RPMI8226 (cell line): ENCODE measurements around the gene ENTPD6.
A peak's percentile ranks its signal among the peaks of the same experiment; 100 is the strongest.

Experiments used
- DNase-seq: peaks from one replicate; pipeline ENCODE4 v3.0.0-alpha.2; 2015

Gene ENTPD6

DNA sequence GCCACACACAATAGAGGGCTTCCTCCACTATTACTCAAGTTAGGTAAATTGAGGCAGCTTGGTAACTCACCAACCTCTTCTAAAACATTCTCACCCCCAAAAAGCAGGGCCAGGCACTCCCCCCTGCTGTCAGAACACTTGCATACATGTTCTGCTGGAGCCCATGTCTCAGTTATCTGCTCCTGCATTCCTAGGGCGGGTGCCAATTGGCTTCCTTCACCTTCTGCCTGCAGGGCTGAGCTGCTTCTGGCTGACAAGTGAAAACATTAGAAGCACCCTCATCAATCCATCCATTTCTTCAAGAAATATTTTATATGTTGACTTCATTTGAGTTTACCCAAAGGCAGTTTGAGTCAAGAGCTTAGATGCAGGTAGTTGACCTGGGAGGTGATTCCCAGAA is 4.5 kb upstream of the ENTPD6 start:
- no peak for DNase-seq

DNA sequence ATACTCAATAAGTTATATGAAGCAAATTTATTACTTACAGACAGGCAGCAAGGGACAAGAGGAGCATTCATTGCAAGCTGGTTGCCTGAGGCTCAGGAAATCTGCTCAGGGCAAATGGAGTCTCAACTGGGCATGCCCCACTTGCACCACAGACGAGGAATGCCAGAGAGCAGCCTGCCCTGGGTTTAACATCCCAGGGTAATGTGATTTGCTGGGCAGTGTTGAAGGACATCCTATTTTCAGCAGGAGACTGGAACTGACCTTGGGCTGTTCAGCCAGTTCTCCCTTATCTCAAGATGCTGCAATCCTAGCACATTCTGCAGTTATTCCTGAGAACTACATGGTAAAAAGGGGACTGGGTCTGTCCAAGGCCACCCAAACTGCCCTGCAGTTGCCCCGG is 3.8 kb upstream of the ENTPD6 start:
- no peak for DNase-seq

DNA sequence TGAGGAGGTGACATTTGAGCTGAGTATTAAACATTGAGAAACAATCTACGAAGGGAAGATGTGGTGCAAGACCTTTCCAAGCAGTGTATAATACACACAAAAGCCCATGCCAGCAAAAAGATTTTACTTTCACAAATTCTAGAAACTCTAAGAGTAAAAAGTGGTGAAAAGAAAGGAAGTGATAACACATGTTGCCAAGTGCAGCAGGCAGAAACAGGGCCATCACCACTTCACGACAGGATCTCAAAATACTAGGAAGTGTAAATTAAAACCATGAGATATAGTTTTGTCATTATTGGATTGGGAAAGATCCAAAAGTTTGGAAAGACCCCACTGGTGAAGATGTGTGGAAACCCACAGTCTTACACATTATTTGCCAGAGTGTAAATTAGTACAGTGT is 1.7 kb upstream of the ENTPD6 start:
- no peak for DNase-seq

DNA sequence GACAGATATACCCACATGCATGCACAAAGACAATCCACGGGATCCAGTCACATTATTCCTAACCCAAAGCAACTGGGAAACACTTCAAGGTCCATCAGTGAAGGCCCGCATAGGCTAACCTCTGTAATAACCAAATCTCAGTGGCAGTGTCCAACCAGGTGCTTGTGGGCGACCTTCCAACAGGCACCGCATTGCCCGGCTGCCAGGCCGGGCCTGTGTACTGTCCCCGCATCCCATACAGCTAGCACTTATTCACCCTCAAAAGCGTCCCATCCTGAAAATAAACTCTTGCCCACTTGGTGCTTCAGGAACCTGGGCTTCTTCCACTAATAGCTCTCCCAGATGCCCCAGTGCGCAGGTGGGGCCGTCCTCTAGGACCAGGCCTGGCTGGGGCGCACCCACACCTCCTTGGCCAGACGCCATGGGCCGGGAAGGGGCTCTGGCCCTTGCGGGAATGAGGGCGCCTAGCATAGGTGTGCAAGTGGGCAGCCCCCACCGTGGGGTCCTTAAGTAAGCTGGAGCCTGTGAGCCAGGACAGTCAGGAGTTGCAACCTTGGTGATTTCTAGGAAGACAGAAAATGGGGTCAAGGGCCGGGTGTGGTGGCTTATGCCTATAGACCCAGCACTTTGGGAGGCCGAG is 1.1 kb upstream of the ENTPD6 start:
- DNase-seq = no peak

DNA sequence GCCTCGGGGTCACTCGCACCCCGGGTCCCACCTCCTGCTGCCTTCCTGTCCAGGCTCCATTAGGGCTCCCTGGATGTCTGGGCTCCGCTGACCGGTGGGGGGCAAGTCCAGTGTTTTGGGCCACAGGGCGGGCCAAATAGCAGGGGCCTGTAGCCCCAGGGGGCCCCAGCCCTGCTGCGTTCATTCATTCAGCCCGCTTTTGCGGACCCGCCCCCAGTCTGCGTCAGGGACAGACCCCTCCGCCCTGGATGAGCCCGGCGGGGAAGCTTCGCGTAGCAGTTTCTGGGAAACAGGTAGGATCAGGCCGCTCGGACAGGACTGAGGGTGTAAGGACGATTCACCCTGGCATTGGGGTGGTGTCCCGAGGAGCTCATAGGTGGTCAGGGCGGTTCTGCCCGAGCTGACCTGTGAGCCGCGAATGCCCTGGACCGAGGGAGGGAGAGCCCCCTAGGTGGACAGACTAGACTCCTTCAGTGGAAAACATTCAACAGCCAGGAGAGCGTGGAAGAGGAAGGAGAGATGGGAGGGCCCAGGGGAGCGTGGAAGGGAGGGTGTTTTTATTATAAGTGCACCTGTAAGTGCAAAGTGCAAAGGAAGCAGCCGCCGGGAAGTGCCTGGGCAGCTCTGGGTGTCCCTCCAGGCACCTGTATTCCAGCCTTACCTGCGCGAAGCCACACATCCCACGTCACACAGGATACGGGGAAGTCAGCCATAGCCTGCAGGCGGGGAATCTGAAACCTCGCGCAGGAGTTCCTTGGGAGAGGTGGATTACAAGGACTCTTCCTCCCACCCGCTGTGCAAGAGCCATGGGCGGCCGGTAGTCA is 662 bp downstream of the ENTPD6 start:
- peak; percentile 57 for DNase-seq

DNA sequence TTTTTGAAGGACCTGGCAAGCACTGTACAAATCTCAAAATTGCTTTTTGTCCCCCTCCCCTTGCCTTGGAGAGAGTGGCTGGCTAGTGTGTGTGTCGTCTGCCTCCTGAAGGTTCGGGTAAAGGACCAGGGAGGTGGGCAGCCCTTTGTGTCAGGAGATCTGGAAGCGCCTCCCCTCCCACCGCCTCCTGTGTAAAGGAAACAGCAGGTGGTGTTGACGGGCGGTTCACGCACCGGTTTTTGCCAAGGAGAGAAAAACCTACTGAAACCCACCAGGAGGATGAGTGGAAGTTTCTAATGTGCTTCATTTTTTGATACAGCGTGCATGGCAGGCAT is 1.2 kb downstream of the ENTPD6 start:
- peak; percentile 70 for DNase-seq

DNA sequence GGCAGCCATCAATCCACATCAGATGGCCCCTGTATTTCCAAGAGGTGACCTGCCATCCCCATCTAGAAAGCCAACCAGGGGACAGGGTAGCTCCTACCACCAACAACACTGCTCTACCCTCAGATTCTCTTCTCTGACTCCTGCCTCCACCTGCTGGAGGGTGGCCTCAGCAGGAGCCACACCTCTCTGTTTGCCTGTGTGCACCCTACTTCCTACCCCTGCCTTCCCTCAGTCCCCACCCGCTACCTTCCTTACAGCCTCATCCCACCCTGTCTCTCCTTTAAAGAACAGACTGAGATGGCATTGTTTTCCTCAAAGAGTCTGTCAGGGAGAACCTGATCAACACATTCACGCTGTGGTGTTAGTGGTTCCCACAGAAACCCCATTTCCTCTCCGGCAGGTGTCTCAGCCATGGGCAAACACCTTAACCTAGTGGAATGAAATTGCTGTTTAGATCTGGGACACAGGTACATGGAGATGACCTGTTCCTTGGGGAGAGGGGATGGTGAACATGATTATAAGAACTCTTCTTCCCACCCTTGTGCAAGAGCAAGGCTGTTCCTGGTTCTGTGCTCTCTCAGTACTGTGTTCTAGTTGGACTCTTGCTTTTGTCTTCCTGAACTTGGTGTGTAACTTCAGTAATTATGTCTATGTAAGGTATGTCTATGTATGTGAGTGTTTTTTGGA is 1.8 kb downstream of the ENTPD6 start:
- DNase-seq = peak; percentile 61

DNA sequence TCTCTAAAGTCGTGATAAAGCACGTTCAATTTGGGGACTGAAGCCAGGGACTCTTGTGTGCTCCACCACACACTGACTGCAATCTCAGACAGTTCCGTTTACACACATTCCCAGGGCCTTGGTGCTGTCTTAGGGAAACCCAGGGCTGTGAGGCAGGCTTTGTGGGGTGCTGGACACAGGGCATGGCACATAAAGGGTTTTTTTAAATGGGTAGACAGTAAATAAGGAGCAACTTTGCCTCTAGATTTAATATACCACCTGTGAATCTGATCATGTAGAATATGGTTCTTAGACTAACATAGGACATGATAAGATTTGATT is 2.3 kb downstream of the ENTPD6 start:
- DNase-seq = no peak

DNA sequence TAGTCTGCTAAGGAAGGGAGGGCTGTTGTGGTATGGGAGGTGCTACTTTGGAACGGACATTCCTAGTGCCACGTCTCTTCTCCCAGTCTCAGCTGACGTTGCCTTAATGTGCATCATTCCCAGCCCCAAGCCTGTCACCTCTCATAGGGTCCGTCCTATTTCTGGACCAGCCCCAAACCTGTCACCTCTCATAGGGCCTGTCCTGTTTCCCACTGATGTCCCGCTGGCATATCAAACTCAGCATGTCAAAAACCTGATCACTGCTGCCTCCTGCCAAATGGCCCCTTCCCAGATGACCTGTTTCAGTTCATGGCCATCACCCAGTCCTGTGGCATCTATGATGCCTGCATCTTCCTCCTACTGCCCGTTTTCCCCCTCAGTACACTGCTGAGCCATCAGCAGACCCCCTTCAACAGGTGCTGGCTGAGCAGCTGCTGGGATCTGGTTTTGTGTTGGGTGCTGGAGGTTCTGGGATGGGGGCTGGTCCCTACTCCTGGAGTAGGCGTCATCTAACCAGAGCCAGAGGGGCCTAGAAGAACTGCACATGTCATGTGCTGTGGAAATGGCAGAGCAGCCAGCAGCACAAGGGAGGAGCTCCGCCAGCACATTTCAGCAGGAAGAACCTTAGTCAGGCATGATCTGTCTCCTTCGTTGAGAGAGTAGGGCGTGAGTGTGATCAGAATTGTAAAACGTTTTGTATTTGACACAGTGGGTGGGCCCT is 3.3 kb downstream of the ENTPD6 start:
- no peak for DNase-seq

DNA sequence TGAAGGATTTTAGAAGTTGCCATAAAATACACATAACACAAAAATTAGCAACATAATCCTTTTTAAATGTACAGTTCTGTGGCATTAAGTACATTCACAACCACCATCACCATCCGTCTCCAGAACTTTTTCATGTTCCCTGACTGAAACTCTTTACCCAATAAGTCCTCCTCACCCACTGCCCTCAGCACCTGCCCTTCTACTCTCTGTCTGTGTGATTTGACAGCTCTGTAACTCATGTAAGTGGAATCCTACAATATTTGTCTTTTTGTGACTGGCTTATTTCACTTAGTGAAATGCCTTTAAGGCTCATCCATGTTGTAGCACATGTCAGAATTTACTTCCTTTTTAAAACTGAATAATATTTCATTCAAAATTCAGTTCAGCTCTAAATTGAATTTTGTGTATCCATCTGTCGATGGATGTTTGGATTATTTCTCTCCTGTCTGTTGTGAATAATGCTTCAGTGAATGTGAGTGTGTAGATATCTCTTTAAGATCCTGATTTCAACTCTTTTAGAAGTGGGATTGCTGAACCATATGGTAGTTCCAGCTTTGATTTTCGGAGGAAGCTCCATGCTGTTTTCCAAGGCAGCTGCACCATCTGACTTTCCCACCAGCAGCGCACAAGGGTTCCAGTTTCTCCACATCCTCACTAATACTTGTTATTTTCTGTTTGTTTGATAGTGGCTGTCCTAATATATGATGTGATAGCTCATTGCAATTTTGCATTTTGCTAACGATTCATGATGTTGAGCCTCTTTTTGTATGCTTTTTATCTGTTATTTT is 4.2 kb downstream of the ENTPD6 start:
- no peak for DNase-seq

DNA sequence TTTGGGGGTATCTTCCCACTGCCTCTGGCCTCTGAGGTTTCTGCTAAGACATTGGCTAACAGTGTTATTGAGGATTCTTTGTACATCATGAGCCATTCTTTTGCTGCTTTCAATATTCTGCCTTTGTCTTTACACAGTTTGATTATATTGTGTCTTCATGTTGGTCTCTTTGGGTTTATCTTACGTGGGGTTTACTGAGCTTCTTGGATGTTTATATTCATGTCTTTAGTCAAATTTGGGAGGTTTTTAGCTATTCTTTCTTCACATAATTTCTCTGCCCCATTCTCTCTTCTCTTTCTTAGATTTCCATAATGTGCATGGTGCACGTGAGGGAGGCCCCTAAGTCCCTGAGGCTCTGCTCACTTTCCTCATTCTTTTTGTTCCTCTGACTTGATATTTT is 7.6 kb downstream of the ENTPD6 start:
- no peak for DNase-seq

DNA sequence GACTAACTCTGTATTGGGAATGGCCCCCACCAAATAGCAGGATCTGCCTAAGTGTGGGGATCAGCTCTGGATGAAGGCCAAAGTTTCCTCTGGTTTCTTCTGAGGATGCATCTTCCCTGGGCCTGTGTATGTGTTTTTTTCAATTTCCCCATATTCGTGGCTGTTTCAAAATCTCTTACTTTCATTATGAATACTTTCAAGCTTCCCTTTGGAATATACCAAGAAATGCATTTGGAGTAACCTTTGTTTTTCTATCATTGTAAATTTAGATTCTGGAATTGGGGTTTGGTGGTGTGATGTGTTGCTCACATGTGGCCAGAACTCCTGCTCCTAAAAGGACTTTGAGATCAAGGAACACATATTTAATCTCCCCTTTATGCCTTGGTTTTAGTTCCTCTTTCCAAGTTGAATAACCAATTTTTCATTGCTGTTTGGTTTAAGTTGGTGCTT is 8.4 kb downstream of the ENTPD6 start:
- no peak for DNase-seq

DNA sequence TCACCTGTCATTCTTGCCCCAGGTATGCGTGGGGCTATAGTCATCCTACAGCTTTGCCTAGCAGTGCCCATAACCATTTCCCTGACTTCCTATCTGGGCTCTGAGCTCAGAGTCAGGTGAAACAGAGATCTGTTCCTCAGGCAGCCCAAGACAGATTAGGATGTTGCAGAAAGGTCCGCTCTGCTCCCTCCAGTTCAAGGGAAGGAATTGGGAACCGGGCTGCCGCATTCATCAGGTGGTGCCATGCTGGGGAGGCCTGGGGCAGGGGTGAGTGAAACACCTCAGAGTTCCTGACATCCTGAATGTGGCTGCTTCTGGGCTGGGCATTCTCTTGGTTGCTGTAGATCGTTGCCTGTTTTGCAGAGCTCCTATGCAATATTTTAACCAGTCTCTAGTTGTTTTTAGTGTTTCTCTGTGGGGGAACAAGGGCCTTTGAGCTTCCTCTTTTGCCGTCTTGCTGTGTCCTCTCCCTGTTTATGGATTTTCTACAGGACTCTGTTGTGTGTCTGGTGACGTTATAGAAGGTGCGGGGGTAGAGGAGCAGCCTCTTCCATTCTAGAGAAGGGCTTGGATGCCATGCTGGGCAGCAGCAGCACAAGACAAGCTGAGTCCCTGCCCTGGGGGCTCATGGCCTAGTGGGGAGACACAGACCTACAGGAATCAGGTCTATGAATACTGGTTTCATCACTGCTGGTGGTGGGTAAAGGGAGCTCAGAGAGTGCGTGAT is 9.2 kb downstream of the ENTPD6 start:
- DNase-seq = no peak

DNA sequence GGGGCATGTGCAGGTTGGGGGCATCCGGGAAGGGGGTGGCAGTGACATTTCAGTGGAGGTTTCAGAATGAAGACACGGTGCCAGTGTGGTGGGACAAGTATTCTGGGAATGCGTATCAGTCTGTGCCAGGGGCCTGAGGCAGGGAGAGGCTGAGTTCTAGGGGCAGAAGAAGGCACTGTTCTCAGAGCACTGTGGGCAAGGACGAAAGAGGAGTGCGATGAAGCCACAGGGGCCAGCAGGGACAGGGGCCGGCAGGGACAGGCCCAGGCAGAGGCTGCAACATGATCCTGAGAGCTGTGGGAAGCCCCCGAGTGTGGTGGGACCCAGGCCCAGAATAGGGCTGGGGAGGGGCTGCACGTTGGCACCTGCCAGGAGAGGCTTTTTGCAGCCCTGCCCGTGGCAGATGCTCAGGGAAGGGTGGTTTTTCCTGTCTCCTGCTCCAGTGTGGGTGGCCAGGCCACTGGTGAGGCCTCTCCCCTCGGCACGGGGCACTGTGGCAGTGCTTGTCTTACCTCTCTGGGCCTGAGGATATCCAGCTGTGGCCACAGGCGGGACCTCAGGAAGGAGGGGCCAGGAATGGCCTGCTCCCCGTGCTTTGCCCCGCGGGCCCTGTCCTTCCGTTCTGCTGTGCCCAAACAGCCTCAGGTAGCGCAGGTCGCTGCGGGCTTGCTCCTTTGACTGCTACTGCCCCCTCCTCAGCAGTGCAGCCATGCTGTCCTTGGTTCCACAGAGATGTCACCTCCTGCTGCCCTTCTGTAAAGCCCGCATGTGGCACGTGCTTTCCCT is 10.0 kb downstream of the ENTPD6 start:
- DNase-seq = no peak

DNA sequence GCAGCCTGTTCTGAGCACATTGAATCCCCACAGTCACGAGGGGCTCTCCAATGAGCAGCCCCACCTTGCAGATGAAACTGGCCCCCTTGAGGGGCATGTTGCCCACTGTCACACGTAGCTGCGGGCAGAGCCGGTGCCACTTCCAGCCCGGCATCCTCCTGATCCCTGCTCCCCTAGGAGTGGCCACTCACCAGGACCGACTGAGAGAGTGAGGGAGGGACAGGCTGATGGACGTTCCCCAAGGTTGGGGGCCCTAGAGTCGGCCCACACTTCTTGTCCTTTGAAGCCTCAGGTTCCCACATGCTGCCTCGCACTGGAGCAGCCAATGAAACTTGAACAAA is 10.5 kb downstream of the ENTPD6 start:
- DNase-seq = no peak

DNA sequence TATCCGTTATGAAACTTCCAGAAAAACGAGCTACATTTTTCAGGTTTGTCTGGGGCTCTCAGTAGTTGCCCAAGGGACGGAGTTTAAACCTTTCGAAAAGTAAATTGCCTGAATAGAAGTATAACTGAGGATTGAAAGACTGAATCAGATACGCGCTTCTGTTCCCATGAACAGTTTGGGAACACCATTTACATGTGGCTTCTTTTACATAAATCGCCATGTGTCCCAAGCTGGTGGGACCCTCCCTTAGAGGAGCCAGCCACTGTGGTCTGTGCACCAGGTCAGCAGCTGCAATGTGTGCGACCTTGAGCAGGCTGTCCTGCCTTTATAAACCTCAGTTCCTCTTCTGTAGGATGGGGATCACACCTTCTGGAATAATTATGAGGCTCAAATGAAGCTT is 11.0 kb downstream of the ENTPD6 start:
- no peak for DNase-seq

DNA sequence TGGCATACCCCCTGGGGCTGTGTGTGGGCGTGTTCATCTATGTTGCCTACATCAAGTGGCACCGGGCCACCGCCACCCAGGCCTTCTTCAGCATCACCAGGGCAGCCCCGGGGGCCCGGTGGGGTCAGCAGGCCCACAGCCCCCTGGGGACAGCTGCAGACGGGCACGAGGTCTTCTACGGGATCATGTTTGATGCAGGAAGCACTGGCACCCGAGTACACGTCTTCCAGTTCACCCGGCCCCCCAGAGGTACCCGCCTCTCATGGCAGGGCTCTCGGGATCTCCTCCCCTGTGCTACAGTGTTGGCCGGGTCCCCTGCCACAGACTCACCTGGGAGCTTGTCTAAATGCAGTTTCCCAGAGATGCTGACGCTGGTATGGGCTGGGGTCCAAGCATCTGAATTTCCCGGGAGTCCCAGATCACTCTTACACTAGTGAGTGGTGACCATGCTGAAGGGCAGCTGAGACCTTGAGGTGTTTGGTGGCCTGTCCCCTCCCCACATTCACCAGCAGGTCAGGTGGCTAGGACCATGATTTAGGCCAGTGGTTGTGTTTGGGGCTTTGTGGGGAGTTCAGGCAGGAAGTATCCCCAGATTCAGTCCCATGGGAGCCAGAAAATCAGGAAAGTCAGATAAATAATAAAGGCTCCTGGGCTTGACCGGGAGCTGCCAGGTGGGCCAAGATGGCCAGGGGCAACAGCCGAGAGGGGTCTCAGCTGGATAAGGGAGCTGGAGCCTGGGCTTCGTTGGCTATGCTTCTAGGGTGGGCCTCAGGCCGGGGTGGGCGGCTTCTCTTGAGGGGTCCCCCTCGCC is 11.8 kb downstream of the ENTPD6 start:
- no peak for DNase-seq

DNA sequence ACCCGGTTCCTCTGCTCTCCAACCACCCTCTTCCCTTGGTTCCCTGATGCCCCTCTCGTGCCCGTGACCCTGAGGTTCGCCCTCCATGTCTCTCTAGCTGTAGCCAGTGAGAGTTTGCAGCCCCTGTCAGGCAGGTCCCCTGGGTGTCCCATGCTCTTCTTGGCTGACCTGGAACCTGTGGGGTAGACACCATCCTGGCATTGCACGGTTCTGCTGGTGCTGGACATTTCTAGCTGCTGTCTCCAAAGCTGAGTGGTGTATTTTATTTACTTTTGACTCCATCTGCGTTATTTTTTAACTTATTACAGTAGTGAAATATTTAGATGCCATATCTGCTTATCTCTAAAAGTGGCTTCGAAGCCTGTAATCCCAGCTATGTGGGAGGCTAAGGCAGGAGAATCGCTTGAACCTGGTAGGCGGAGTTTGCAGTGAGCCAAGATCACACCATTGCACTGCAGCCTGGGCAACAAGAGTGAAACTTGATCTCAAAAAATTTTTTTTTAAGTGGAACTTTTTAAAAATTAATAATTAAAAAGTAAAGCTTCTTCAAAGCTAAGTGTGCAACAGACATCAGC is 12.5 kb downstream of the ENTPD6 start:
- no peak for DNase-seq

DNA sequence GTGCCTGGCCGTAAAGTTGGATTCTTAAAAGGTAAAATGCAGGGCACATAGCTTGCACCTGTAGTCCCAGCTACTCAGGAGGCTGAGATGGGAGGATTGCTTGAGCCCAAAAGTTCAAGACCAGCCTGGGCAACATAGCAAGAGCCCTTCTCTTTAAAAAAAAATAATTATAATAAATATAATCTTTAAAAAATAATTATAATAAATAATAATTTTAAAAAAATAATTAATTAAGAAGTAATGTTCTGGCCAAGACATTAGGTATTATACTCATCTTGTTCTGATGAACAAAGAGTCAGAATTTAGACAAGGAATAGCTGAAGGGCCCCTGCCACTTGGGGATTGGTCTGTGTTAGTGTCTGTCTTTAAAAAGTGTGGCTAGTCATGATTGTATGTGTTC is 13.9 kb downstream of the ENTPD6 start:
- DNase-seq = no peak

DNA sequence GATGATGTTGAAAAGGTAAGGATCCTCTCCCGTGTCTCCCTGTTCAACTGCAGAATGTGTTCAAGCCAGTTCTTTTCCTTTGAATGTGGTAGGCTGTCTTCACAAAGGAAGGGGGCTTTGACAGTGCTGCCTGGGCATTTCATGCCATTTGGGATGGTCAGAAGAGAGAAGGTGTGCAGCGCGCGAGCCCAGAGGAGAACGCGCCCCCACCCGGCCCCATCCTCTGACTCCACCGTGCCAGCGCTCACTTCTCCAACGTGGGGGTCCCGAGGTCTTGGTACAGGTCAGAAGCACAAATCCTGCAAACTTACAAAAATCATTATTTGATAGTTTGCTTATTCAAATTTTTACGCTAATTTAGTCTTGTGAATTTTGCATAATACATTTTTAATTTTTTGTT is 14.4 kb downstream of the ENTPD6 start:
- no peak for DNase-seq
